ENCODE measurements around the gene DNAJB12.

- TF ChIP-seq RCOR1 (conservative IDR thresholded peaks at IDR 0.05; ENCODE audit: low read depth, low read length): no peak
- TF ChIP-seq RBBP5 (conservative IDR thresholded peaks at IDR 0.05): no peak
- no peak for TF ChIP-seq ATF2 (IDR thresholded peaks at IDR 0.05; ENCODE audit: low read length)
- TF ChIP-seq, protein P1, sequence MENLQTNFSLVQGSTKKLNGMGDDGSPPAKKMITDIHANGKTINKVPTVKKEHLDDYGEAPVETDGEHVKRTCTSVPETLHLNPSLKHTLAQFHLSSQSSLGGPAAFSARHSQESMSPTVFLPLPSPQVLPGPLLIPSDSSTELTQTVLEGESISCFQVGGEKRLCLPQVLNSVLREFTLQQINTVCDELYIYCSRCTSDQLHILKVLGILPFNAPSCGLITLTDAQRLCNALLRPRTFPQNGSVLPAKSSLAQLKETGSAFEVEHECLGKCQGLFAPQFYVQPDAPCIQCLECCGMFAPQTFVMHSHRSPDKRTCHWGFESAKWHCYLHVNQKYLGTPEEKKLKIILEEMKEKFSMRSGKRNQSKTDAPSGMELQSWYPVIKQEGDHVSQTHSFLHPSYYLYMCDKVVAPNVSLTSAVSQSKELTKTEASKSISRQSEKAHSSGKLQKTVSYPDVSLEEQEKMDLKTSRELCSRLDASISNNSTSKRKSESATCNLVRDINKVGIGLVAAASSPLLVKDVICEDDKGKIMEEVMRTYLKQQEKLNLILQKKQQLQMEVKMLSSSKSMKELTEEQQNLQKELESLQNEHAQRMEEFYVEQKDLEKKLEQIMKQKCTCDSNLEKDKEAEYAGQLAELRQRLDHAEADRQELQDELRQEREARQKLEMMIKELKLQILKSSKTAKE (IDR thresholded peaks at IDR 0.05; ENCODE audit: low read depth, poor library complexity, severe bottlenecking): no peak
- no peak for TF ChIP-seq FOXM1 (IDR thresholded peaks at IDR 0.05; ENCODE audit: low read depth, low read length)
- TF ChIP-seq TCF3 (IDR thresholded peaks at IDR 0.05; ENCODE audit: borderline replicate concordance, insufficient read depth, low read depth, low read length): no peak
- TF ChIP-seq SP1 (IDR thresholded peaks at IDR 0.05; ENCODE audit: low read depth, low read length): no peak
- no peak for TF ChIP-seq POLR2A (IDR thresholded peaks at IDR 0.05; ENCODE audit: low read depth, low read length)
- TF ChIP-seq BCL11A (IDR thresholded peaks at IDR 0.05; ENCODE audit: low read depth, low read length): no peak
Observed at GRCh38 chr10:72315611-72316385, 38.9 kb downstream of the DNAJB12 start.

All from GM12878 (cell line).